Choroid plexus epithelial cell (primary cell): ENCODE data around the gene SDF4.
A peak's percentile ranks its signal among the peaks of the same experiment; 100 is the strongest.

Experiments used
- DNase-seq: peaks from one replicate; pipeline ENCODE4 v3.0.0-alpha.2; 2010; ENCODE audit warnings: low read depth
- H3K4me3 ChIP-seq: 2 replicates; pipeline ENCODE4 v1.5.1; 2011; ENCODE audit warnings: low read depth, mild to moderate bottlenecking, control low read depth, low read length, moderate library complexity
- CTCF ChIP-seq: conservative IDR thresholded peaks from 2 replicates; pipeline ENCODE4 v1.5.1; 2011; ENCODE audit warnings: low read depth, mild to moderate bottlenecking, control low read depth, inconsistent platforms, low read length, moderate library complexity

Gene SDF4

GRCh38 chr1:1221887-1222574, 9.8 kb downstream of the SDF4 start:
- no peak for DNase-seq
- TF ChIP-seq CTCF, result no peak
- no peak overlapping the region for H3K4me3 ChIP-seq

GRCh38 chr1:1220197-1220596, 11.6 kb downstream of the SDF4 start:
- DNase-seq, result no peak
- H3K4me3 ChIP-seq, result no peak overlapping the region
- TF ChIP-seq CTCF, result no peak

- no peak overlapping the region for H3K4me3 ChIP-seq
- no peak for DNase-seq
- TF ChIP-seq CTCF, result no peak
Measured at GRCh38 chr1:1219341-1219740, 12.5 kb downstream of the SDF4 start.

- no peak overlapping the region for H3K4me3 ChIP-seq
- no peak for TF ChIP-seq CTCF
- DNase-seq, result no peak
Measured at GRCh38 chr1:1218524-1219200, 13.1 kb downstream of the SDF4 start.

GRCh38 chr1:1217621-1218523, 13.9 kb downstream of the SDF4 start:
- DNase-seq, result peak; percentile 75
- no peak overlapping the region for H3K4me3 ChIP-seq
- no peak for TF ChIP-seq CTCF

- TF ChIP-seq CTCF, result no peak
- no peak for DNase-seq
- no peak overlapping the region for H3K4me3 ChIP-seq
Measured at GRCh38 chr1:1216770-1217620, 14.8 kb downstream of the SDF4 start.
